SU-DHL-6 (cell line): ENCODE data around the gene PRM3.

Source experiments
- CTCF ChIP-seq: fragments of 200-600 bp; sonication (generic); IDR thresholded peaks from one replicate; pipeline ENCODE4 v1.5.1; 2017; ENCODE audit warnings: antibody characterized with exemption, mild to moderate bottlenecking, low read length, moderate library complexity; ENCODE audit not compliant: insufficient read depth, poor library complexity, severe bottlenecking
- EZH2phosphoT487 ChIP-seq: fragments of 200-600 bp; sonication (generic), shearing (Covaris generic); conservative IDR thresholded peaks from 2 replicates; pipeline ENCODE4 v1.6.1; 2018; ENCODE audit warnings: mild to moderate bottlenecking, antibody characterized with exemption, low read length, moderate library complexity, mixed read lengths

GRCh38 chr16:11292076-11292748 lies 18.8 kb upstream of the PRM3 start:
- TF ChIP-seq CTCF (no peak), EZH2phosphoT487 (no peak)
